Trophoblast cell (in vitro differentiated cells and primary cell): Measurements from ENCODE around the gene SESN2.

ENCODE experiments used
- DNase-seq, 2 donors: peaks; one replicate each; pipeline ENCODE4 v3.0.0-alpha.2; 2016
- H2AFZ ChIP-seq: 2 replicates; pipeline ENCODE4 v1.6.1; 2013; ENCODE audit warnings: low read length, moderate library complexity, mild to moderate bottlenecking; ENCODE audit not compliant: insufficient read depth, poor library complexity
- H2AK5ac ChIP-seq: 2 replicates; pipeline ENCODE4 v1.6.1; 2013; ENCODE audit warnings: mild to moderate bottlenecking, low read length
- H2BK120ac ChIP-seq: 2 replicates; pipeline ENCODE4 v1.6.1; 2013; ENCODE audit warnings: low read length, mild to moderate bottlenecking, moderate library complexity; ENCODE audit not compliant: insufficient read depth, poor library complexity
- H2BK12ac ChIP-seq: 2 replicates; pipeline ENCODE4 v1.6.1; 2013; ENCODE audit warnings: mild to moderate bottlenecking, low read length, moderate library complexity
- H2BK5ac ChIP-seq: 2 replicates; pipeline ENCODE4 v1.6.1; 2013; ENCODE audit warnings: low read length, low read depth, moderate library complexity, mild to moderate bottlenecking; ENCODE audit not compliant: poor library complexity
- H3K14ac ChIP-seq: 2 replicates; pipeline ENCODE4 v1.6.1; 2013; ENCODE audit warnings: mild to moderate bottlenecking, low read length
- H3K18ac ChIP-seq: 2 replicates; pipeline ENCODE4 v1.6.1; 2013; ENCODE audit warnings: mild to moderate bottlenecking, low read length
- H3K23ac ChIP-seq: 2 replicates; pipeline ENCODE4 v1.6.1; 2013; ENCODE audit warnings: low read length
- H3K27ac ChIP-seq: 2 replicates; pipeline ENCODE4 v1.5.1; 2013; ENCODE audit warnings: low read depth, mild to moderate bottlenecking, inconsistent platforms, low read length, moderate library complexity
- H3K27me3 ChIP-seq: 2 replicates; pipeline ENCODE4 v1.6.1; 2013; ENCODE audit warnings: inconsistent platforms, mild to moderate bottlenecking, low read length, moderate library complexity; ENCODE audit not compliant: insufficient read depth
- H3K36me3 ChIP-seq, 2 experiments: 1 replicate in 1 of 2; 2 replicates in 1 of 2; pipeline ENCODE4 v1.6.1; 2013; ENCODE audit warnings: low read length in 2 of 2, mild to moderate bottlenecking in 2 of 2, moderate library complexity in 1 of 2; ENCODE audit not compliant: insufficient read depth in 2 of 2, control insufficient read depth in 1 of 2
- H3K4ac ChIP-seq: 2 replicates; pipeline ENCODE4 v1.6.1; 2013; ENCODE audit warnings: low read depth, mild to moderate bottlenecking, low read length, moderate library complexity
- H3K4me1 ChIP-seq, 2 experiments: 1 replicate in 1 of 2; 2 replicates in 1 of 2; pipeline ENCODE4 v1.6.1; 2013; ENCODE audit warnings: low read length in 2 of 2, mild to moderate bottlenecking in 2 of 2, moderate library complexity in 1 of 2; ENCODE audit not compliant: insufficient read depth in 2 of 2, control insufficient read depth in 1 of 2
- H3K4me2 ChIP-seq: 2 replicates; pipeline ENCODE4 v1.6.1; 2013; ENCODE audit warnings: inconsistent platforms, mild to moderate bottlenecking, low read length, moderate library complexity
- H3K4me3 ChIP-seq: 2 replicates; pipeline ENCODE4 v1.5.1; 2013; ENCODE audit warnings: mild to moderate bottlenecking, low read depth, low read length, inconsistent platforms
- H3K79me1 ChIP-seq: one replicate; pipeline ENCODE4 v1.6.1; 2013; ENCODE audit warnings: low read length
- H3K79me2 ChIP-seq: 2 replicates; pipeline ENCODE4 v1.6.1; 2013; ENCODE audit warnings: low read length, mild to moderate bottlenecking; ENCODE audit not compliant: control insufficient read depth, insufficient read depth, poor library complexity
- H3K9ac ChIP-seq: 2 replicates; pipeline ENCODE4 v1.6.1; 2013; ENCODE audit warnings: mild to moderate bottlenecking, low read length
- H3K9me3 ChIP-seq: 2 replicates; pipeline ENCODE4 v1.6.1; 2013; ENCODE audit warnings: low read depth, mild to moderate bottlenecking, control low read depth, inconsistent platforms, low read length; ENCODE audit not compliant: insufficient read depth
- H4K12ac ChIP-seq: 2 replicates; pipeline ENCODE4 v1.6.1; 2013; ENCODE audit warnings: low read depth, mild to moderate bottlenecking, low read length, moderate library complexity
- H4K8ac ChIP-seq: 2 replicates; pipeline ENCODE4 v1.6.1; 2013; ENCODE audit warnings: low read depth, mild to moderate bottlenecking, low read length, moderate library complexity
- H4K91ac ChIP-seq: one replicate; pipeline ENCODE4 v1.6.1; 2013; ENCODE audit warnings: low read depth, mild to moderate bottlenecking, low read length, moderate library complexity
- WGBS: extraction: QIAGEN DNeasy Blood & Tissue Kit; methylation state at CpG from one replicate; pipeline ENCODE4 v1.1.7; 2013; ENCODE audit warnings: missing lambda C conversion rate; ENCODE audit not compliant: insufficient read length, insufficient coverage; ENCODE audit errors: extremely low coverage; 5-methylcytosine and 5-hydroxymethylcytosine counted together

Gene SESN2

GRCh38 chr1:28279721-28280120 lies 20.4 kb downstream of the SESN2 start:
- Histone ChIP-seq H2AFZ (no peak overlapping the region), H3K79me1 (no peaks in the 10 kb centered on the region), H3K14ac (no peak overlapping the region), H2BK5ac (no peak overlapping the region), H3K4ac (no peak overlapping the region), H2BK120ac (no peak overlapping the region), H2AK5ac (no peak overlapping the region), H4K12ac (no peak overlapping the region), H4K91ac (no peak overlapping the region), H3K4me3 (no peak overlapping the region), H3K79me2 (no peaks in the 10 kb centered on the region), H3K9ac (no peak overlapping the region), H3K27ac (no peak overlapping the region), H3K9me3 (no peaks in the 10 kb centered on the region), H3K4me1 (no peaks in the 10 kb centered on the region), H3K4me2 (no peak overlapping the region), H3K23ac (no peak overlapping the region), H3K18ac (no peak overlapping the region), H2BK12ac (no peak overlapping the region), H3K36me3 (peaks cover 49 to 51% of the 10 kb centered on the region in 2 experiments), H3K27me3 (no peaks in the 10 kb centered on the region), H4K8ac (no peak overlapping the region)
- WGBS, result no CpG with 5 or more reads among the region's 7 CpGs
- DNase-seq, result peak; percentile 62 to 74

- Histone ChIP-seq H3K9ac (no peak overlapping the region), H3K9me3 (no peaks in the 10 kb centered on the region), H3K23ac (no peak overlapping the region), H2AK5ac (no peak overlapping the region), H3K4ac (no peak overlapping the region), H3K4me3 (no peak overlapping the region), H3K4me1 (no peaks in the 10 kb centered on the region), H2AFZ (no peak overlapping the region), H3K27me3 (no peaks in the 10 kb centered on the region), H3K79me2 (no peaks in the 10 kb centered on the region), H4K12ac (no peak overlapping the region), H3K4me2 (no peak overlapping the region), H3K14ac (no peak overlapping the region), H2BK5ac (no peak overlapping the region), H2BK120ac (no peak overlapping the region), H4K8ac (no peak overlapping the region), H2BK12ac (no peak overlapping the region), H4K91ac (no peak overlapping the region), H3K27ac (no peak overlapping the region), H3K36me3 (peaks cover 47 to 48% of the 10 kb centered on the region in 2 experiments), H3K18ac (no peak overlapping the region), H3K79me1 (no peaks in the 10 kb centered on the region)
- WGBS, result no CpG with 5 or more reads among the region's 8 CpGs
- peak; percentile 57 to 75 for DNase-seq
Observed at GRCh38 chr1:28280501-28280900, 21.2 kb downstream of the SESN2 start.

DNA sequence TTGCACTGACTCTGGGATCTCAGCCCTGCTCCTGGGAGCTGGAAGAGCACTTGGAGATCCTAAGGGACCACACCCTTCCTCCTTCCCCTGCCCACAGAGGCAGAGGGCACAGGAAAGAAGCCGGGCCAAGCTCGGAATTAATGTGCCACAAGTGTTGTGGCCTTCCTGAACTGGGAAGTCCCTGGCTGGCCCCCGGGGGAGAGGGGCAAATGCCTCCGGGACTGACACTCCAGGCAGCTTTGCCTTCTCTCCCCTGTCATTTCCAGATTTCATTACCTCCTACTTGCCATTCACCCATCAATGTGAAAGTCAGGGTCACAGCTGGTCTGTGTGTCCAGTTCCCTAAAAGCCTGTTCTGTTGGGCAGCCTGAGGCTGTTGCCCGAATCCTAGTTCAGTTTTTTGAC lies 21.7 kb downstream of the SESN2 start:
- H3K4me3 ChIP-seq, result no peak overlapping the region
- no peak overlapping the region for H2BK5ac ChIP-seq
- no peak overlapping the region for H4K8ac ChIP-seq
- no peak overlapping the region for H2AFZ ChIP-seq
- no peak overlapping the region for H3K14ac ChIP-seq
- no peak overlapping the region for H2AK5ac ChIP-seq
- no peaks in the 10 kb centered on the region for H3K9me3 ChIP-seq
- no peaks in the 10 kb centered on the region for H3K79me1 ChIP-seq
- H3K4me2 ChIP-seq, result no peak overlapping the region
- no peak overlapping the region for H3K4ac ChIP-seq
- no peaks in the 10 kb centered on the region for H3K4me1 ChIP-seq
- no peak overlapping the region for H3K27ac ChIP-seq
- no peak for DNase-seq
- no peak overlapping the region for H3K18ac ChIP-seq
- no peak overlapping the region for H3K9ac ChIP-seq
- H4K91ac ChIP-seq, result no peak overlapping the region
- no peak overlapping the region for H2BK120ac ChIP-seq
- H2BK12ac ChIP-seq, result no peak overlapping the region
- H4K12ac ChIP-seq, result no peak overlapping the region
- peaks cover 45 to 48% of the 10 kb centered on the region in 2 experiments for H3K36me3 ChIP-seq
- no peak overlapping the region for H3K23ac ChIP-seq
- no peaks in the 10 kb centered on the region for H3K27me3 ChIP-seq
- no peaks in the 10 kb centered on the region for H3K79me2 ChIP-seq
- no CpG with 5 or more reads among the region's 5 CpGs for WGBS

GRCh38 chr1:28281608-28282425 lies 22.5 kb downstream of the SESN2 start:
- no peaks in the 10 kb centered on the region for H3K4me1 ChIP-seq
- WGBS, result no CpG with 5 or more reads among the region's 14 CpGs
- no peaks in the 10 kb centered on the region for H3K9me3 ChIP-seq
- no peaks in the 10 kb centered on the region for H3K27me3 ChIP-seq
- no peak overlapping the region for H2BK5ac ChIP-seq
- no peak overlapping the region for H3K18ac ChIP-seq
- H3K23ac ChIP-seq, result no peak overlapping the region
- no peaks in the 10 kb centered on the region for H3K79me1 ChIP-seq
- H3K4ac ChIP-seq, result no peak overlapping the region
- H3K4me2 ChIP-seq, result no peak overlapping the region
- no peak overlapping the region for H4K8ac ChIP-seq
- H3K9ac ChIP-seq, result no peak overlapping the region
- no peak overlapping the region for H3K27ac ChIP-seq
- no peak overlapping the region for H4K12ac ChIP-seq
- no peak overlapping the region for H2AFZ ChIP-seq
- H2BK120ac ChIP-seq, result no peak overlapping the region
- no peaks in the 10 kb centered on the region for H3K79me2 ChIP-seq
- DNase-seq, result no peak
- no peak overlapping the region for H2BK12ac ChIP-seq
- H4K91ac ChIP-seq, result no peak overlapping the region
- H3K4me3 ChIP-seq, result no peak overlapping the region
- peaks cover 43 to 48% of the 10 kb centered on the region in 2 experiments for H3K36me3 ChIP-seq
- H3K14ac ChIP-seq, result no peak overlapping the region
- no peak overlapping the region for H2AK5ac ChIP-seq
